GM19238 (cell line): Measurements from ENCODE around the gene NT5C3A.
"Not testable (repeated sequence)": the region's sequence is repeated elsewhere in the genome, so short reads cannot be mapped to it uniquely, and the experiment has no call there.

Experiments
- DNase-seq: peaks from one replicate; pipeline ENCODE4 v3.0.0; 2011; ENCODE audit warnings: low spot score; ENCODE audit not compliant: insufficient read length

NT5C3A gene

DNA sequence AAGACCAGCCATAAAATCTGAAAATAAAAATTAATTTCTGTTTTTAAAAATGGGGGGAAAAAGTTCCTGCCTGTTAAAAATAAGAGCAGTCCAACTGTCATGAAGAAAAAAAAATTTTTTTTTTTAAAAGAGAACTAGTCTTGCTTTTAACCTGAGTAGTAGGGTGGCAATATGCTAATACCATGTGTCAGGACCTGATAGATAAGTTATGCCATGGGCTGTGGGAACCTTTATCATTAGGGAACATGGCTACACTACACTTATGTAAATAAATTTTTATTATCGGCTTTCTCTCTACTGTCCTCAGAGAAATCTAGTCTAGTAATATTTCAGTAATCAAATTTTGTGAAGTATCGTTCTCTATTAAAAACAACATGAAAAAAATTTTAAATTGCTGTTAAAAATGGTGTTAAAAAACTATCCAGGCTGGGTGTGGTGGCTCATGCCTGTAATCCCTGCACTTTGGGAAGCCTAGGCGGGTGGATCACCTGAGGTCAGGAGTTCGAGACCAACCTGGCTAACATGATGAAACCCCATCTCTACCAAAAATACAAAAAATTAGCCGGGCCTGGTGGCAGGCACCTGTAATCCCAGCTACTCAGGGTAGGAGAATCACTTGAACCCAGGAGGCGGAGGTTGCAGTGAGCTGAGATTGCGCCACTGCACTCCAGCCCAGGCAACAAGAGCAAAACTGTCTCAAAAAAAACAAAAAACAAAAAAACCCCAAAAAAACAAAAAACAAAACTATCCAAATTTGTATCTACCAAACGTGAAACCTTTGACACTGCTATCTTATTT lies 20.7 kb downstream of the NT5C3A start:
- no peak for DNase-seq

DNA sequence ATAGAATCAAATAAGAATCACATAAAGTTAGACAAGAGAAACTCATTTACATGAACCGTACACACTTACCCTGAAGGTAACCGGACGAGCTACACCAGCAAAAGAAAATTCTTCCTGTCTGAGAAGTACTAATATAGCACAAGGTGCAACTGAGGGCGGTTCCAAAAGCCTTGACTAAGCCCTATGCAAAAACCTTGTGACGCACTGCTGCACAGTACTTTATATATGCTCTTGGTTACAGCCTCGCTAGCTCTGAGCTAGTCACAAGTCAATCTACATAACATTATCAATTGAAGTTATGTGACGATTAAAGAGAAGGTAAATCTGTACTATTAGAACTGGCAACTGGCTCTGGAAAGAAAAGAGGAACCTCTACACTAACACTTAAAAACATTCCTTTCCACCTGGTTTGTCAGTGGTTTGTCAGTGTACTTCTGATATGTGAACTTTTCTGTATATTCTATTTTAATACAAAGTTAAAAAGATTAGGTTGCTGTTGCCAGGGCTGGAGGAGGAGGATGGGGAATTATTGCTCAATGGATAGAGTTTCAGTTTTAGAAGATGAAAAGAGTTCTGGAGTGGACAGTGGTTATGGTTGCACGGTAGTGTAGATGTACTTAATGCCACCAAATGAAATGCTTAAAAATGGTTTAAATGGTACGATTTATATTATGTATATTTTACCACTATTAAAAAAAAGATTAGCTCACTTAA lies 21.6 kb downstream of the NT5C3A start:
- DNase-seq, result peak; percentile 30

DNA sequence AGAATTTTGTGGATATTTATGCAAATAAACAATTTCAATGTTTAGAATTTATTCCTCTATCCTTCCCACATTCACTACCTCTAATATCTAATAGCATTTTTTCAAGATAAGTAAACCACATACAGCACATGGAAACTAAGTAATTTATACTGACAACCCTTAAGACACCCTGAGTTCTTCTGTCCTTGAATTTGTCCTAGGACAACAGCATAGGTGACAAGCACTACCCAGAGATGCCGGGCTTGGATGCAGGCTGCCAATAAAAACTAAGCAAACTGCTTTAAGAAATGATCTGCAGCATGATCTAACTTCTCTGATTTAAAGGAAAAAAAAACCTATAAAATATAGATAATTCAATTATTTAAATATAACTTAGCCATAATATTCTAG lies 22.7 kb downstream of the NT5C3A start:
- DNase-seq, result no peak

DNA sequence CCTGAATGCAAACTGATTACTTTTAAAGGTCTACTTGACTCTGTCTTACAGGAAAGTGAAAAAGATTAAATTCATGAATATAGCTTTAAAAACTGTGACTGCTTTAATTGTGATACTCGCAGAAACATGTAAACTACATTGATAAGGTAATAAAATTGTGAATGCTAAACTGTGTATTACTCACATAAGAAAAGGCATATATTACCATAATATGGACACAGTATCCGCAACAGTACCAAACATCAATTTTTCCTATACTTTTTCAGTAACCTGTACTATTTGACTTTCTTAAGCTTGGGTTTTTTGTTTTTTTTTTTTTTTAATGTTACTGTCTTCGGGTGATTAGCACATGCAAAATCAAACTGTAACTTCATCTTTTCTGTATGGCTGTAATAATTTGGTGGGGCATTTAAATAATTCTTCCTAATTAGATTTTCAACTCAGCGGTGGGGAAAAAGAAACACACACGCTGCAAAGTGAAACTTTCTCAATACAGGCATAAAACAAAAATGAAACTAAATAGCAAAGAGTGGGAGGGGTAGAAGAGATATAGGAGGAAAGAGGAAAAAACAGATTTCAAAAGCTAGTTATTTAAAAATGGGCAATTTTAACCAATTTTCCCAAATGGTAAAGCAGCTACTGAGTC lies 23.2 kb downstream of the NT5C3A start:
- peak; percentile 15 for DNase-seq

DNA sequence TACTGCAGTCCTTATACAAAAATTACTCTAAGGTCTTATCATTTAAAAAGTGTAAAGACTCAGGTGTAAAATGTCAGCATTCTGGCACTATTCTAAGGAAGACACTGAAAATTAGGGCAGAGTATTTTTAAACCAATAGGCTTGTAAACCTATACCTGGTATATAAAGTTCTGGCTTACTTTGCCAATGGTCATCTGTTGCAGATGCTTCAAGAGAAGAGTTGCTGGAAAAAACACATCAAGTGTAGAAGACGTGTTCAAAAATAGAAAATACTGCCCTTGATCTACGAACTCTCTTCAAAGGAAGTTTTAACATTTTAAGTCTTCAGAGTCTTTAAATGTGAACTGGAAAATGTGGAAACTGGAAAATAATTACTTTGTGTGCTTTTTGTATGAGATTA lies 23.9 kb downstream of the NT5C3A start:
- no peak for DNase-seq

DNA sequence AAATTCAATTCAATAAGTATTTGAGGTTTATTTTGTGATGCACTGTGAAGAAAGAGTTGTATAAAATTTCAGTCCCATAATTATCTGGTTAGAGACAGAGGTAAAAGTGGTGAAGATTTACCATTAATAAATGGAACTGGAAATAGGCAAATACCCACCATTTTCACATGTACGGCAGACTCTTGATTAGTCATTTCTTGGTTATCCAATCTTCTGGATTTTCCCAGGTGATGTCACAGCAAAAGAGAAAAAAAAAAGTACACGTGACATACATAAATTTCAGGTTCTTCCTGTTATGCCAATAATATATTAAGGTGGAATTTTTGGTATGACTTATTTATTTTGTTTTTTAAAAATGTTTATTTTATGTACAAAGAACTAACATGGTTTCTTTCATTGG lies 26.8 kb downstream of the NT5C3A start:
- DNase-seq, result no peak

DNA sequence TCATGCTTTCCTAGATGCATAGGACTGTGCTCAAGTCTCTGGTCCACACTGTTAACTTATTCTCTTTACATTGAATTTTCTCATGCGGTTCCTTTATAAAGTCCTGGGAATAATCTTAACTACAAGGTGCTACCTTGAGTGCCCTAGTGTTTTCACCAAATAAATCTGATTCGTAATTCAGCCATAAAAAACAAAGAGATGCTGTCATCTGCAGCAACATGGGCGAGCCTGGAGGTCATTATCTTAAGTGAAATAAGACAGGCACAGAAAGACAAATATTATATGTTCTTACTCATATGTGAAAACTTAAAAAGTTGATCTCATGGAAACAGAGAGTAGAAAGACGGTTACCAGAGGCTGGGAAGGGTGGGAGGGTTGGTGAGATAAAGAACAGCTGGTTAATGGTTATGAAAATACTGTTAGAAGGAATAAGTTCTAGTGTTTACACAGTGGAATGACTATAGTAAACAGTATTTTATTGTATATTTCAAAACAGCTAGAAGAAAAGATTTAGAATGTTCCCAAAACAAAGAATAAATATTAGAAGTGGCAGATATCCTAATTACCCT lies 38.3 kb downstream of the NT5C3A start:
- no peak for DNase-seq

DNA sequence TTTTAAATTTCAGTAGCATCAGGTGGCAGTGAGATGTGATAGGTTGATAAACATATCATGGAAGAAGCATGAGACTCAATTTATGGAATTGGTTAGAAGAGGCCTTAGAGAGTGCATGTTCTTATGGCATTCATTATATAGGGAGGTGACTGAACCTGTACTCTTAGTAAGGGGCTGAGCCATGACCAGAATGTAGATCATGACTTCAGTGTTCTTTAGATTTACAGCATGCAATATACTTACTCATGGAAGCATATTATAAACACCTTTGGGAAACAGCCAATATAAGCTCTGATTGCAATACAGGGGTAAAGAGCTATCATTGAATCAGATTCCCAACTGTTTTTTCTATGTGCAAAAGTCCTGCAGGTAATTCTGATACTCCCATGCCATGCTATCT lies 50.2 kb downstream of the NT5C3A start:
- no peak for DNase-seq

DNA sequence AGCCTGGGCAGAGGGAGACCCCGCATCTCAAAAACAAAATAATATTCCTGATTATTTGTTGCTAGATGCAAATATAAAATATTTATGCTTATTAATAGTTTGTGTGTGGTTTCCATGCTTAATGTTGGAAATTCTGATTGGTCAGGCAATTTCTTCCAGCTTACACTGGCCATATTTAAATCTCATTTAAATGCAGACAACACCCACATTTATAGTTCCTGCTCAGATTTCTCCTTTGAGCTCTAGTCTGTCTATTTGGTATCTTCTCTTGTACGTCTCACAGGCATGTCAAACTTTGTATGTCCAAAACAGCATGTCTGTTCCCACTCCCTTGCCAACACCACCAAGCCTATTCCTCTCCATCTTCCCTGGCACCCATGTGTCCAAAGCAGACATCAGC lies 52.8 kb downstream of the NT5C3A start:
- DNase-seq, result no peak

DNA sequence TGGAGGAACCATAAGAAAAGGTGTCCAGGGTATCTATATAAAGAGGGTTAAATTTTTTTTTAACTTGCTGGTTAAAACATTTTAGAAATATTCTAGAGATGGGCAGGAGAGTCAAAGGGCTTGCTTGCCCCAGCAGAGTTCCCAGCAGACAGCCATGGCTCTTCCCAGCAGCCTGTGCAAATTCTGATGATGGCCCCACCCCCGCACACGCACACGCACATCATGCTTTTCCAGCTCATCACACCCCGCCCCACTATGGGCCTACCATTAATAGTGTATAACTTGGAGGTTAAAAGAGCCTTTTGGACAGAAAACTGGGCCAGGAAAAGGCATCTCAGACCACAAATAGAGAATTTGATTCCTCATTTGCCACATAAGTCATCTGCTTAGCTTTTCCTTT lies 56.9 kb downstream of the NT5C3A start:
- not testable (repeated sequence) for DNase-seq

DNA sequence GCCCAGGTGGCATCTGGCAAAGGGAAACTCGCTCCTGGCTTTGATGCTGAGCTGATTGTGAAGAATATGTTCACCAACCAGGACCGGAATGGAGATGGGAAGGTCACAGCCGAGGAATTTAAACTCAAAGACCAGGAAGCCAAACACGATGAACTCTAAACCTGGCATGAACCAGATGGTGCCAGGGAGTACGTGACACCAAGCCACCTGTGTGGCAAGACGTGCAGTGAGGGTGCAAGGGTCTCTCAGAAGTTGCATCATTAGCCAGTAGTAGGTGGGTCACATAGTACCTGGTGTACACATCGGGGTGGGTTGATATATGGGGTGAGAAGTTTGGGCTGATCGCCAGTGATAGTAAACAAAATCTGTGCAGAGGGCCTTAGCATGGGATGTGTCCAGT lies 57.4 kb downstream of the NT5C3A start:
- not testable (repeated sequence) for DNase-seq

DNA sequence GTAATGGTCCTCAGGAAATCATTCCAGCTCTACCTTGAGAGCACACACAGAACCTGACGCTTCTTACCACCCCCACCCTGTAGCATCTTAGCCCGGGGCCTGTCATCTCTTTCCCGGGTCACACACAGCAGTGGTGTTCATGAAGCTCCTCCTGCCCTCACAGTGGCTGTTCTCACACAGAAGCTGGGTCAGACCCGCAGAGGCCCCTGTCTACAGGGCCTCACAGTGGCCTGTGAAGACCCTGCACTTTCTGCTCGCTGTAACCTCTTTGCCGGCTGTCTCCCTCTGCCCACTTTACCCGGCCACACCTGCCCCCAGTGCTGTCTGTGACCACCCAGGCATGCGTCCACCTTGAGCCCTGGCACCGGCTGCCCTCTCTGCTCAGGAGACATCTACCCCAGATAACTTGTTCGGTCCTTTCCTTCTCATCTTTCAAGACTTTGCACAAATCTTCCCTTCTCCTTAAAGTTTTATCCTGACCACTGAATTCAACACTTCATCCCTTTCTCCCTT lies 58.4 kb downstream of the NT5C3A start:
- not testable (repeated sequence) for DNase-seq

DNA sequence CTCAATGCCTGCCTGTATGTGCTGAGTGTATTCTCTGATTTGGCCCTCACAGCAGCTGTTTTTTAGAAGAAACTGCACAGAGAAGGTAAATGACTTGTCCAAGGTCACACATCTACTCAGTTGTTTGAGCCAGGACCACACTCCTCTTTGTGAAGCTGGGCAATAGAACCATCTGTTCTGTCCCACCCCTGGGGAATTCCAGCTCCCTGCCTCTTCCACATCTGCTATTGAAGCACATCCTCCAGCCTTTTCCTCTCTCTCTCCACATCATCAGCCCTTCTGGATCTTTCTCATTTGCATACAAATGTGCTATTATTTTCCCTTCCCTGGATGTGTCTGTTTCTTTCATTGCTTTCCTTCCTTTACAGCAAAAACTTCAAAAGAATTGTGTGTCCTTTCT lies 59.5 kb downstream of the NT5C3A start:
- DNase-seq, result not testable (repeated sequence)

DNA sequence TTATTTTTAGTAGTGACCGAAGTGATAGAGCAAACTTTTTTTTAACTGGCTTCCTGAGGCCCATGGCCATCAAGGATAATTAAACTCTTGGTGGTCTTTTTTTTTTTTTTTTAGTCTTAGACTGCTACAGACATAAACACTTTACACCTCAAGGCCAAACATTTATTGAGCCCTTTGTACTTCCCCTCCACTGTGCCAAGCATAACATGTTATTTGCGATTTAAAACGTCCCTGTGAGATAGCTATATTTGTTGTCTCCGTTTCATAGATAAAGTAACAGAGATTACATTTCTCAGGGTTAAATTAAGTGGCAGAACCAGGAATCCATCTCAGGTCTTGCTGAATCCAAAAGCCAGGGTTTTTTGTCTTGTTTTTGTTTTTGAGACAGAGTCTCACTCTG lies 63.2 kb downstream of the NT5C3A start:
- DNase-seq, result not testable (repeated sequence)

DNA sequence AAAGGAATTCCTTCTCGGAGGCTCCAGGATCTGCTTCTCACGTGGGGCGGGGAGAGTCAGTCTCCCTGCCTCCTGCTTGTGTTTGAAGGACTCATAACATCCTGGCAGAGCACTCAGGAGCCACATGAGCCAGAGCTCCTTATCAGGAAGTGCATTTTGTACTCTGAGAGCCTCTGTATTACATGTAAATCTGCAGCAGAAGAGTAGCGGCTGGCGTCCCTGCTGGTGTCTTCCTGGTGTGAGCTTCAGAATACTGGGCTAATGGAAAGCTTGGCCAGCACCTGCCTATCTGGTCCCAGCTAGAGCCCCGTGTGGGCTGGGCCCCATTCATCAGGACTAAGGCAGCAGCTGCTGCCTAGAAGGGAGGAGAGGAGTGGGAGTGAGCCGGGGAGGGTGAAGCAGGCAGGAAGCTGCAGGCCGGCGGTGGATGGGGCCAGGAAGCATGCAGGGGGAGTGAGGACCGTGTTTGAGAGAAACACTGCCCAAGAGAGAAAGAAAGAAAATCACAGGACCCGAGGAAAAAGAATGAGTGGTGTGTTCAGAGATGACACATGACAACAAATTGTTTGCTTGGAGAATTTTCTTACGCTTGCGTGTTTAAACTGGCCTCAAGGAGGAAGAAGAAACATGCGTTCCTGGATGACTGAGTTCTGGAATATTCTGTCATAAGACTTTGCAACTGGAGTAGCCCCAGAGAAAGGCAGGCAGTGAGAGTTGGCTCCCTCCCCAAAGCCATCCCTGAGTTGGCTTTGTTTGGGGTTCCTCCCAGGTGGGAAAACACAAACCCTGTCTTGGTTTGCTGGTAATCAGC lies 64.0 kb downstream of the NT5C3A start:
- DNase-seq, result not testable (repeated sequence)

DNA sequence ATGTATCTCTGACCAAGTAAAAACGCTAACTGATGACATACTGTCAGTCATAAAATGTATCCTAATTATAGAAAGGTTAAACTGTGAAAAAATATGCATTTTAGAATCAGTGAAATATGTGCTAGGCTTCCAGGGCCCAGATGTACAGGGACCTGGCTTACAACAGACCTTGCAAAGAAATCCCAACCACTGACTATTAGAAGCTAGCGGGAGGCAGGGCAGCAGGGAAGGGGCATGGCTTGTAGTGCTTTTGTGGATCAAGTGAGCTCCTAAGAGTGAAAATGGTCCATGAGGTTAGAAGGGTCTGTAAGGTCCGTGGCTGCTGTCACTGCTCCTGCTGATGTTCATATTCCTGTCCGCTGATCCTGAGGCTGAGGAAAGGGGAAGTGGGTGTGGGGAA lies 64.6 kb downstream of the NT5C3A start:
- not testable (repeated sequence) for DNase-seq

DNA sequence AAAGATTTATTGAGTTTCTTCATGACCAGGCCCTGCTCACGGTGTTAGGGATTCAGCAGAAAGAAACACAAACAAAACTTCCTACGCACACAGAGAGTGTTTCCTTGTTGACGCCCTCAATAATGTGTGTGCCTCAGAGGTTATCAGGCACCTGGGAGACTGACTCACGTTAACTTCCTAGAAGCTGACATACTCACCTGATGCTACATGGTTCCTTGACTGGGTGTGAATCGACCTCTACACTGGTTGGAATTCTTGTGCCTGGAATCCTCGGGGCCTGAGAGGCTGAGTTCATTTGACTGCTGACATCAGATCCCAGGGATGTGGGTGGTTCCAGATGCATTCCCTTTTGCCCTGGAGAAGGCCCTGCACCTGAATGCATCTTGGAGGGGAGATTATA lies 69.8 kb downstream of the NT5C3A start:
- not testable (repeated sequence) for DNase-seq

DNA sequence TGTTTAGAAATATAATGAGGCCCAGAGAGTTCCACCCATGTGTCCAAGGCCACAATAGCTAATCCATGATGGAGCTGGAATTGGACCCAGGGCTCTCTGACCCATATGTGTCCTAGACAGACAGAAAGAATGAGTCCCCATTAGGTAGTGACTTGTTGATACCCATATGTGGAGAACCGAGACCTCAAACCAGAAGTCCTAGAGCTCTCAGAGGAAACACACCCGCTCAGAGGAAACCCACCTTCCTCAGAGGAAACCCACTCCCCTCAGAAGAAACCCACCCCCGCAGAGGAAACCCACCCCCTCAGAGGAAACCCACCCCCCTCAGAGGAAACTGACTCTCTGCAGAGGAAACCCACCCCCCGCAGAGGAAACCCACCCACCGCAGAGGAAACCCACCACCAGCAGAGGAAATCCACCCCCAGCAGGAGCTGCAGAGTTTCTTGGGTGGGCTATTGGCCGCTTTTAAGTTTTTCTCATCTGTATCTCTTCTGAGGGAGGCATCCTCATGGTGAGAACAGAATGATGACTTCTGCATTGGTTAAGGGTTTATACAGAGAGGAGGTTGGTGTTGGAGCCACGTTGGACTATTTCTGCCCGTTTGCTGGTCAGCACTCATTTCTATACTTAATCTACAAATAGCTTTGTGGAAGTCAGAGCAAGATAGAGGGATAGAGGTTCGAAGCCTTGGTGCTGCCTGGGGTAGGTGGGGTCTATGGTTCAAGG lies 70.4 kb downstream of the NT5C3A start:
- DNase-seq, result not testable (repeated sequence)

DNA sequence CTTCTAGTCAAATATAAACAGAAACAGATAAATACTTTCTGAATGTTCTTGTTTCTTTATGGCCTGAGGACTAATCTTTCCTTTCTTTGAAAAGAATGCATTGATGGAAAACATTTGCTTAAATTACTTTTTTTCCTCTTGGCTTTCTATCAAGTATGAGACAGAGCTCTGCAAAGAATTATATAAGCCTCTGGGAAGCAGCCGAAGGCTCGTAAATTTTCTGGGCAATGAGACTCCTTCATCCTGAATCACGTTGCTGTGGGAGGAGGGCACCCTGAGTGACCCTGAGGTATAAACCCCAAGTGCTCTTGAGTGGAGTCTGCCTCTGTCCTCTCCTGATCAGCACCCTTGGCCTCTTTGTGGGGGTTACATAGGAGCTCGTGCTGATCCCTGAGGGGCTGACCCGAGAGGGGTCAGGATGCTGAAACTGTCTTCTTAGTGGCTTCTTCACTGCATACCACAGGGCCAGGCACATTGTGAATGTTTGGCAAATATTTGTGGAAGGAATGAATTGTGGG lies 71.4 kb downstream of the NT5C3A start:
- not testable (repeated sequence) for DNase-seq

DNA sequence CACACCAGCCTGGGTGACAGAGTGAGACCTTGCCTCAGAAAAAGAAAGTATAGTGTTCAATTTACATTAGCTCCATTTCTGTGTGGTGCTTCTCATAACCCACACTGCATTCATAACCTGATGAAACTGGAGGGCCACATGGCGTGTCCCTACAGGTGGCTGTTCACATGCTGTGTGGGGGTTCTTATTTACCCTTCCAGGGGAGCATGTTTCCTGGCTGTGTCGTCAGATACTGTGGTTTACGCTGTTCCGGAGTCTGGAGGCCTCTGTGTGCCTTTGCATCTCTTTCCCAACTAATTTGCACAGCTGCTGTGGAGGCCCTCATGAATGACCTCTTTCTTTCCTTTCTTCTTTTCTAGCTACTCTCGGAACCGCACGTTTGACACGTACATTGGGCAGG lies 74.4 kb downstream of the NT5C3A start:
- DNase-seq, result not testable (repeated sequence)
